ENCODE data around the gene PRDM11. TPM values are rescaled to one million over a fixed set of nuclear protein-coding genes. Genes with fewer than 3 reads are reported as not detected.

The PRDM11 gene
- total and polyA plus RNA-seq, 9 donors = 8.7 to 45.4 (median 28.9) TPM

GRCh38 chr11:45193695-45194094, 47.3 kb downstream of the PRDM11 start:
- Histone ChIP-seq H3K27me3 (no peaks in the 10 kb centered on the region), H3K9me3 (no peaks in the 10 kb centered on the region), H3K4me3 (no peak overlapping the region), H3K36me3 (no peaks in the 10 kb centered on the region), H3K27ac (no peak overlapping the region), H3K4me1 (ENCODE audit: insufficient read depth) (no peaks in the 10 kb centered on the region)
- 34 to 46% (median 43%) methylated on average over 6 of the region's 6 CpGs for WGBS, 3 donors
- peak in 3 of 5 donors; percentile 35 to 65 (median 51) for DNase-seq
- intact Hi-C loops (cut with DNase I) = no loop called here
- TF ChIP-seq, protein P1, sequence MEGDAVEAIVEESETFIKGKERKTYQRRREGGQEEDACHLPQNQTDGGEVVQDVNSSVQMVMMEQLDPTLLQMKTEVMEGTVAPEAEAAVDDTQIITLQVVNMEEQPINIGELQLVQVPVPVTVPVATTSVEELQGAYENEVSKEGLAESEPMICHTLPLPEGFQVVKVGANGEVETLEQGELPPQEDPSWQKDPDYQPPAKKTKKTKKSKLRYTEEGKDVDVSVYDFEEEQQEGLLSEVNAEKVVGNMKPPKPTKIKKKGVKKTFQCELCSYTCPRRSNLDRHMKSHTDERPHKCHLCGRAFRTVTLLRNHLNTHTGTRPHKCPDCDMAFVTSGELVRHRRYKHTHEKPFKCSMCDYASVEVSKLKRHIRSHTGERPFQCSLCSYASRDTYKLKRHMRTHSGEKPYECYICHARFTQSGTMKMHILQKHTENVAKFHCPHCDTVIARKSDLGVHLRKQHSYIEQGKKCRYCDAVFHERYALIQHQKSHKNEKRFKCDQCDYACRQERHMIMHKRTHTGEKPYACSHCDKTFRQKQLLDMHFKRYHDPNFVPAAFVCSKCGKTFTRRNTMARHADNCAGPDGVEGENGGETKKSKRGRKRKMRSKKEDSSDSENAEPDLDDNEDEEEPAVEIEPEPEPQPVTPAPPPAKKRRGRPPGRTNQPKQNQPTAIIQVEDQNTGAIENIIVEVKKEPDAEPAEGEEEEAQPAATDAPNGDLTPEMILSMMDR (IDR thresholded peaks at IDR 0.05) = no peak
- TF ChIP-seq EP300 (IDR thresholded peaks at IDR 0.05) = no peak
- no peak for TF ChIP-seq POLR2A (IDR thresholded peaks at IDR 0.05)

DNA sequence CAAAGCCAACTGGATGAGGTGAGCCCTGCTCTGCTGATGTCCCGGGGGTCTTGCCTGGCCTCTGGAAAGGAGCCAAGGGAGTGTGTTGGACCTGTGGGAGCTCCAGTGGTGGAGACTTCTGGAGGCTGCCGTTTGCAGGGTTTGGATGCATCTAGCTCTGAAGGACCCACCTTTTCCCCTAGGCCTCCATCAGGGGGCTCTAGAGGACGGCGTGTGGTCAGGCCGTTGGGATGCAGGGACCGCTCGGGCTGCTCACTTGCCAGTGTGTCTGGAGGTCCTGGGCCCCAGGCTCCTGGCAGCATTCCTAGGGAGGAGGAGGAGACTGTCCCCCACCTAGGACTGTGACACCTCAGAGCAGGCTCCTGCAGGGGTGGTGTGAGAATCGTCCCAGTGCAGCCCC, 58.3 kb downstream of the PRDM11 start:
- Histone ChIP-seq H3K36me3 (no peaks in the 10 kb centered on the region), H3K9me3 (no peaks in the 10 kb centered on the region), H3K4me3 (no peak overlapping the region), H3K4me1 (ENCODE audit: insufficient read depth) (peaks cover 7% of the 10 kb centered on the region), H3K27me3 (no peaks in the 10 kb centered on the region), H3K27ac (no peak overlapping the region)
- DNase-seq = no peak
- TF ChIP-seq EP300 (IDR thresholded peaks at IDR 0.05) = no peak
- TF ChIP-seq POLR2A (IDR thresholded peaks at IDR 0.05) = no peak
- TF ChIP-seq, protein P1 (IDR thresholded peaks at IDR 0.05) = no peak
- 64 to 68% (median 67%) methylated on average over 8 of the region's 8 CpGs for WGBS, 3 donors
- intact Hi-C loops (cut with DNase I) = no loop called here

- no peak overlapping the region for H3K27ac ChIP-seq
These were observed 59.5 kb downstream of the PRDM11 start for GRCh38 chr11:45205978-45206377.

GRCh38 chr11:45208135-45208534, 61.7 kb downstream of the PRDM11 start:
- H3K9me3 ChIP-seq = no peaks in the 10 kb centered on the region
- no peaks in the 10 kb centered on the region for H3K36me3 ChIP-seq
- 82 to 85% (median 82%) methylated on average over 8 of the region's 8 CpGs for WGBS, 3 donors
- H3K27ac ChIP-seq = peak overlapping the region; percentile 87 to 90
- H3K4me1 ChIP-seq (ENCODE audit: insufficient read depth) = peaks cover 12% of the 10 kb centered on the region
- TF ChIP-seq EP300 (IDR thresholded peaks at IDR 0.05) = no peak
- TF ChIP-seq, protein P1 (IDR thresholded peaks at IDR 0.05) = no peak
- no peak for TF ChIP-seq POLR2A (IDR thresholded peaks at IDR 0.05)
- intact Hi-C loops (cut with DNase I) = loop anchor here in 1 of 4 donors (2.0 kb wide), 1 partner anchor 61 kb away; the partner anchor contains the start of gene PRDM11
- no peak overlapping the region for H3K4me3 ChIP-seq
- no peaks in the 10 kb centered on the region for H3K27me3 ChIP-seq
- DNase-seq = no peak

More at GRCh38 chr11:45205978-45206377, 59.5 kb downstream of the PRDM11 start:
- intact Hi-C loops (cut with DNase I) = no loop called here
- 70 to 73% (median 72%) methylated on average over 7 of the region's 7 CpGs for WGBS, 3 donors
- DNase-seq = no peak
- no peaks in the 10 kb centered on the region for H3K9me3 ChIP-seq
- H3K36me3 ChIP-seq = no peaks in the 10 kb centered on the region
- TF ChIP-seq, protein P1 (IDR thresholded peaks at IDR 0.05) = no peak
- TF ChIP-seq POLR2A (IDR thresholded peaks at IDR 0.05) = no peak
- H3K4me3 ChIP-seq = no peak overlapping the region
- H3K4me1 ChIP-seq (ENCODE audit: insufficient read depth) = peaks cover 12% of the 10 kb centered on the region
- H3K27me3 ChIP-seq = no peaks in the 10 kb centered on the region
